CD4-positive, alpha-beta T cell treated with Interleukin-17A for 4 hours (primary cell): ENCODE data around the gene CEACAM7.
"Not testable (repeated sequence)": the region's sequence is repeated elsewhere in the genome, so short reads cannot be mapped to it uniquely, and the experiment has no call there.

Experiments used
- DNase-seq: peaks from one replicate; pipeline ENCODE4 v3.0.0-alpha.2; 2020; ENCODE audit warnings: mixed read lengths

Gene CEACAM7

GRCh38 chr19:41699968-41700323 lies 11.9 kb upstream of the CEACAM7 start:
- no peak for DNase-seq

DNA sequence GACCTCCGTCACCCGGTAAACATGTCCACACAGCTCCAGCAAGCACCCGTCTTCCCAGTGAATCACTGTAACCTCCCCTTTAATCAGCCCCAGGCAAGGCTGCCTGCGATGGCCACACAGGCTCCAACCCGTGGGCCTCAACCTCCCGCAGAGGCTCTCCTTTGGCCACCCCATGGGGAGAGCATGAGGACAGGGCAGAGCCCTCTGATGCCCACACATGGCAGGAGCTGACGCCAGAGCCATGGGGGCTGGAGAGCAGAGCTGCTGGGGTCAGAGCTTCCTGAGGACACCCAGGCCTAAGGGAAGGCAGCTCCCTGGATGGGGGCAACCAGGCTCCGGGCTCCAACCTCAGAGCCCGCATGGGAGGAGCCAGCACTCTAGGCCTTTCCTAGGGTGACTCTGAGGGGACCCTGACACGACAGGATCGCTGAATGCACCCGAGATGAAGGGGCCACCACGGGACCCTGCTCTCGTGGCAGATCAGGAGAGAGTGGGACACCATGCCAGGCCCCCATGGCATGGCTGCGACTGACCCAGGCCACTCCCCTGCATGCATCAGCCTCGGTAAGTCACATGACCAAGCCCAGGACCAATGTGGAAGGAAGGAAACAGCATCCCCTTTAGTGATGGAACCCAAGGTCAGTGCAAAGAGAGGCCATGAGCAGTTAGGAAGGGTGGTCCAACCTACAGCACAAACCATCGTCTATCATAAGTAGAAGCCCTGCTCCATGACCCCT lies 11.3 kb upstream of the CEACAM7 start:
- no peak for DNase-seq

DNA sequence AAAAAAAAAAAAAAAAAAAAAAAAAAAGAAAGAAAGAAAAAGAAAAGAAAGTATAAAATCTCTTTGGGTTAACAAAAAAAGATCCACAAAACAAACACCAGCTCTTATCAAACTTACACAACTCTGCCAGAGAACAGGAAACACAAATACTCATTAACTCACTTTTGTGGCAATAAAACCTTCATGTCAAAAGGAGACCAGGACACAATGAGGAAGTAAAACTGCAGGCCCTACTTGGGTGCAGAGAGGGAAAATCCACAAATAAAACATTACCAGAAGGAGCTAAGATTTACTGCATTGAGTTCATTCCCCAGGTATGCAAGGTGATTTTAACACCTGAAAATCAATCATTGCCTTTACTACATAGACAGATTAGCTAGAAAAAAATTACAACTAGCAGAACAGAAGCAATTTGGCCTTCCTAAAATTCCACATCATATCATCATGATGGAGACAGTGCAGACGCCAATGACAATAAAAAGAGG lies 10.7 kb upstream of the CEACAM7 start:
- DNase-seq: no peak

DNA sequence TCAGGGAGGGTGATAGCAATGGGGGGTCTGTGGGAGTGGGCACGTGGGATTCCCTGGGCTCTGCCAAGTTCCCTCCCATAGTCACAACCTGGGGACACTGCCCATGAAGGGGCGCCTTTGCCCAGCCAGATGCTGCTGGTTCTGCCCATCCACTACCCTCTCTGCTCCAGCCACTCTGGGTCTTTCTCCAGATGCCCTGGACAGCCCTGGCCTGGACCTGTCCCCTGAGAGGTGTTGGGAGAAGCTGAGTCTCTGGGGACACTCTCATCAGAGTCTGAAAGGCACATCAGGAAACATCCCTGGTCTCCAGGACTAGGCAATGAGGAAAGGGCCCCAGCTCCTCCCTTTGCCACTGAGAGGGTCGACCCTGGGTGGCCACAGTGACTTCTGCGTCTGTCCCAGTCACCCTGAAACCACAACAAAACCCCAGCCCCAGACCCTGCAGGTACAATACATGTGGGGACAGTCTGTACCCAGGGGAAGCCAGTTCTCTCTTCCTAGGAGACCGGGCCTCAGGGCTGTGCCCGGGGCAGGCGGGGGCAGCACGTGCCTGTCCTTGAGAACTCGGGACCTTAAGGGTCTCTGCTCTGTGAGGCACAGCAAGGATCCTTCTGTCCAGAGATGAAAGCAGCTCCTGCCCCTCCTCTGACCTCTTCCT lies 9.3 kb upstream of the CEACAM7 start:
- DNase-seq: no peak

- no peak for DNase-seq
Measured at GRCh38 chr19:41696402-41697197, 8.5 kb upstream of the CEACAM7 start.

DNA sequence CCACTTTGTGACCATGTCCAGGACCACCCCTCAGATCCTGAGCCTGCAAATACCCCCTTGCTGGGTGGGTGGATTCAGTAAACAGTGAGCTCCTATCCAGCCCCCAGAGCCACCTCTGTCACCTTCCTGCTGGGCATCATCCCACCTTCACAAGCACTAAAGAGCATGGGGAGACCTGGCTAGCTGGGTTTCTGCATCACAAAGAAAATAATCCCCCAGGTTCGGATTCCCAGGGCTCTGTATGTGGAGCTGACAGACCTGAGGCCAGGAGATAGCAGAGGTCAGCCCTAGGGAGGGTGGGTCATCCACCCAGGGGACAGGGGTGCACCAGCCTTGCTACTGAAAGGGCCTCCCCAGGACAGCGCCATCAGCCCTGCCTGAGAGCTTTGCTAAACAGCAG lies 7.7 kb upstream of the CEACAM7 start:
- no peak for DNase-seq

- DNase-seq: no peak
Measured at GRCh38 chr19:41694831-41695635, 7.0 kb upstream of the CEACAM7 start.

GRCh38 chr19:41694196-41694595 lies 6.1 kb upstream of the CEACAM7 start:
- DNase-seq: no peak

DNA sequence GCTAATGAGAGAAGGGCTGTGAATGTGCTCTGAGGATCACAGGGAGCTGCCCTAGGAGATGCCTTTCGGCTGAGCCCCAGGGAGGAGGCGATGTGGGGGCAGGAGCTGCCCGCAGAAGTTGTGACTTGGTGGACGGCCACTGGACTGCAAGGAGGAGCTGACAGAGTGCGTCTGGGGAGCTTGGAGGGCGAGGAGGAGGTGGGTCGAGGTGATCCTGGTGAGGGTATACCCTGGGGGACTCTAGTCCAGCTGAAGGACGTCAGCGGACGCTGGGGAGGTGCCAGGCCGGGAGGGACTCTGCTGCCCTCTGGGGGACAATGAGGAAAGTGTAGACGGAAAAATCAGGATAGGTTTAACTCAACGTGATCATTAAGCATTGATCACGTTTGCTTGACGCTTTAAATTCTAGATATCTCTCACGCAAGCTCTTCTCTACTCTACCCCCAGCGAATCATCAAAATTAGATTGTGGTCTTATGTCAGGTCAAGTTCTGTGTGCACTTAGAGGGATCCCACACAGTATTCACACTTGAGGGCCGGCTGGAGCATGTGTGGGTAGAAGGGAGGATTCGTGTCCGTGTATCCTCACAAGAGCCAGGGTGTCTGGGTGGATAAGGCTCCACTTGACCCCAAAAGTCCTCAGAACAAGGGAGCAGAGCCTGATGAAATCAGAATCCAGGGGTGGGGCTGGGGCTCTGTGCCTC lies 3.3 kb upstream of the CEACAM7 start:
- peak; percentile 23 for DNase-seq

- DNase-seq: no peak
Measured at GRCh38 chr19:41690801-41691065, 2.7 kb upstream of the CEACAM7 start.

GRCh38 chr19:41689993-41690800 lies 2.1 kb upstream of the CEACAM7 start:
- no peak for DNase-seq

DNA sequence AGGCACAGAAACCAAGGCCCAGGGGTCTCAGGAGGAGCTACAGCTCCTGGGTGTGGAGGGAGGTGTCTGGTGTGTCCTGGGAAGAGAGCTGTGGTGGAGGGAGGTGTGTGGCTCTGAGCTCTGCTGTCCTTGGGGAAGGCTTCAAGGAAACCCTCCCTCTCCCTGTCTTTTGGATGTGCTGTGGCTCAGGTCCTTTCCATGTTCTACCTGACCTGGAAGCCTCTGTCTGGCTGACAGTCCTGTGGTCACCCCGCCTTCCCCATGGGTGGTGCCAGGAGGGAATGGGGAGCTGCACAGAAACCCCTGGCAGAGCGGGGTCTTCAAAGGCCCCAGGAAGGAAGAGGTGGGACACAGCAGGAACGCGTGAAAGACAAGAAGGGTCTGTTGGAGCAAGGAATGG lies 617 bp upstream of the CEACAM7 start:
- DNase-seq: no peak

GRCh38 chr19:41687419-41687818 lies 651 bp downstream of the CEACAM7 start:
- DNase-seq: no peak

GRCh38 chr19:41682437-41682836 lies 5.6 kb downstream of the CEACAM7 start:
- DNase-seq: no peak

DNA sequence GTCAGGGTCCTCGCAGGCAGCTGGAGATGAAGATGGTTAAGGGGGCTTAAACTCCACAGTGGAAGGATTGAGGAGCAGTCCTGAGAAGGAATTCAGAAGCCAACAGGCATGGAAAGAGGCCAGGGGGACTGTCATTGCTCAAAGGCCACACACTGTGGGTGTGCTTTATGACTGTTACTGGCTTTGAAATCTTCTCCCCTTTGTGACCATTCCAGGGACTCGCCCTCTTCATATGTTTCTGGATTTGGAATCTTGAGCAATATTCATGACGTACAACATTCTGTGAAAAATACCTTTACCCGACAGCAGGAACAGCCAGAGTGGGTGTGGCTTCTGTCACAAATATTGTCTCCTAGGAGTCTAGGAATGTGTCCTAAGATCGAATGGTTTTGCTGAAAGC lies 16.6 kb downstream of the CEACAM7 start:
- no peak for DNase-seq

DNA sequence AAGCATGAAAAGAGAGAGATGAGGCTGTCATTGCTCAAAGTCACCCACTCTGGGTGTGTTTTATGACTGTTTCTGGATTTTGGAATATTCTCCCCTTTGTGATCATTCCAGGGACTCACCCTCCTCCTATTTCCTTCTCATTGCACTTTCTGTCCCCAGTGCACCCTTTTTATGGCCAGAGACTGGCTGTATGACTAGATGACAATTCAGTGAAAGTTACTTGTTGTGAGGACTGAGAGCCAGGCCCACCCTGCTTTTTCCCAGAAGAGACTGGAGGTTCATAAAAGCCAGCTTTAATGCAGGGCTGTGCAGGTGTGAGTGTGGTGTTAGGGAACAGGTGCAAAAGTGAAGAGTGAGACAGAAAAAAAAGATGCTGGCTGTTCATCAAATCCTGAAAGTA lies 17.3 kb downstream of the CEACAM7 start:
- no peak for DNase-seq

DNA sequence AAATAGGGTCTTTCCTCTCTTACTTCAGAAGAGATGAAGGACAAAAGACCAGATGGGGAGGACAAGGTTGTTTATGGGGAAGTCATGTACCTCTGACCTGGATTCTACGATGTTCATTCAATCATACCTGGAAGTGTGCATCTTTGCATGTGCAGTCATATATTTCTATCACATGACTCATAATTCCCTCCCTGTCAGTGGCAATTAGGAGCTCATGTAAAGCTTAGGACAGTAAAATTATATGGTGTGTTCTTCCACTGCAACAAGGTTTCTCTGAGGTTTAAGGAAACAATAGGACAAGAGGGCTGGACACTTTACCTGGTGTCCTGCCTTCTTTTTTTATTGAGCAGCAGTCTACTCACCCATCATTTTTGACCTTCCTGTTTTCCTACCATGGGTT lies 19.8 kb downstream of the CEACAM7 start:
- DNase-seq: no peak

DNA sequence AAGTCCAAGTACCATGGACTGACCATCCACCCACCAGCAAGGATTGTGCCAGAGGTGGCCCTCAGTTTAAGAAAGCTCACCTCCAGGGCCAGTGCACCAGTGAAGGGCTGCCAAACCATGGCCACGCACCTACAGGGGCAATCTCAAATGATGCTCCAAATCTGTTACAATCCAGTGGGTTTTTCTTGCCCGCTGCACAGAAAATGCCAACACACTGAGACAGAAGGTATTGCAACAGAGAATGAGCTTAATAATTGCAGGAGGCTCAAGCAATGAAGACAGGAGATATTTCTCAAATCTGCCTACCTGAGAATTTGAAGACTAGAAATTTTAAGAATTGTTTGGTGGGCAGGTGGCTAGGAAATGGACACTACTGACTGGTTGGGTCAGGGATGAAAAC lies 22.0 kb downstream of the CEACAM7 start:
- DNase-seq: no peak

GRCh38 chr19:41657157-41657556 lies 30.9 kb downstream of the CEACAM7 start:
- peak; percentile 9 for DNase-seq

- DNase-seq: not testable (repeated sequence)
Measured at GRCh38 chr19:41656756-41657155, 31.3 kb downstream of the CEACAM7 start.

DNA sequence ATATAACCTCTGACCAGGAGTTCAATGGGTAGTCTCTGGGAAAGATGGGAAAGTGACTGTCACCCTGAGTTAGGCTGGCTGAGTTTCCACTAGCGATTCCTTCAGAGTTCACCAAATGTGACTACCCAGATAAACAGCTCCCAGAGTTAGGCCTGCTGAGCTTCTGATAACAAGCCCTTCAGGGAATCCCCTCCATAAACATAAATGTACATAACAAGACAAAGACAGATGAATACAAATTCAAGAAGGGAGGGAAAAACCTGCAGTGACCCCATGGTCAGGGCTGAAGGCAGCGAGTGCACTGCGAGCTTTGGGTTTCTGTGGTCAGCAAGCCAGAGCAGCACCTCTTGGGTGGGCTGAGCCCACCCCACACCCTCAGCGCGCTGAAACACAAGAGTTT lies 35.8 kb downstream of the CEACAM7 start:
- DNase-seq: no peak

- DNase-seq: no peak
Measured at GRCh38 chr19:41649827-41650226, 38.2 kb downstream of the CEACAM7 start.
